Endothelial cell of umbilical vein (primary cell): ENCODE results near the gene BIRC5. TPM values are rescaled to one million over a fixed set of nuclear protein-coding genes. Genes with fewer than 3 reads are reported as not detected.
A peak's percentile ranks its signal among the peaks of the same experiment; 100 is the strongest.

ENCODE experiments used
- BruUV-seq: library from RNA; stranded (reverse); fragments of 400-500 nt; replicated peaks from 2 replicates; lab custom pipeline; 2021; lab: Mats Ljungman, UMichigan
- CTCF ChIA-PET: fragments of 300-600, 350-600 bp; sonication (Branson Sonifier 250); formaldehyde crosslinking; loops from one replicate; lab custom pipeline; 2021; ENCODE audit warnings: antibody characterized with exemption, inconsistent platforms; lab: Charles Lee
- POLR2A ChIA-PET: fragments of 300-600, 350-600 bp; sonication (Branson Sonifier 250); formaldehyde crosslinking; loops from one replicate; lab custom pipeline; 2021; ENCODE audit warnings: antibody characterized with exemption, inconsistent platforms; lab: Charles Lee
- DNase-seq: peaks from one replicate; pipeline ENCODE4 v3.0.0-alpha.2; 2011; ENCODE audit warnings: low read depth, low spot score
- FAIRE-seq: peaks from 2 replicates; lab custom pipeline; 2011; peaks lifted over from hg19 to GRCh38; lab: Jason Lieb, UNC
- H2AFZ ChIP-seq: 2 replicates; pipeline ENCODE4 v1.6.0; 2012; ENCODE audit warnings: low read depth, low read length, control low read depth, inconsistent platforms
- H3K27ac ChIP-seq: 2 replicates; pipeline ENCODE4 v1.5.1; 2011; ENCODE audit warnings: low read depth, mild to moderate bottlenecking, control low read depth, low read length, moderate library complexity; ENCODE audit not compliant: insufficient read depth
- H3K27me3 ChIP-seq, 2 experiments: 2 replicates each; pipeline versions ENCODE4 v1.6.0 to v1.6.1; 2011; ENCODE audit warnings: low read length in 2 of 2, mixed read lengths in 1 of 2; ENCODE audit not compliant: control insufficient read depth in 2 of 2, insufficient read depth in 2 of 2
- H3K36me3 ChIP-seq, 2 experiments: 2 replicates in 1 of 2; 3 replicates in 1 of 2; pipeline ENCODE4 v1.5.1; 2011; ENCODE audit warnings: low read length in 2 of 2, mild to moderate bottlenecking in 1 of 2, moderate library complexity in 1 of 2; ENCODE audit not compliant: control insufficient read depth in 2 of 2, insufficient read depth in 2 of 2; ENCODE audit errors: extremely low read depth in 1 of 2
- H3K4me1 ChIP-seq: 3 replicates; pipeline ENCODE4 v1.5.1; 2011; ENCODE audit warnings: mild to moderate bottlenecking, low read length; ENCODE audit not compliant: control insufficient read depth, insufficient read depth; ENCODE audit errors: extremely low read depth
- H3K4me2 ChIP-seq: 2 replicates; pipeline ENCODE4 v1.6.1; 2011; ENCODE audit warnings: low read length, control low read depth, mixed read lengths; ENCODE audit not compliant: insufficient read depth
- H3K4me3 ChIP-seq, 3 experiments: fragments of 200-600 bp in 1 of 3; sonication (generic), shearing (Covaris generic) in 1 of 3; replicated peaks in 1 of 3; 2 replicates each; pipeline ENCODE4 v1.5.1; 2011 to 2016; ENCODE audit warnings: control low read depth in 3 of 3, low read length in 3 of 3, mild to moderate bottlenecking in 2 of 3, inconsistent platforms in 1 of 3, low read depth in 1 of 3, moderate library complexity in 1 of 3; ENCODE audit not compliant: insufficient read depth in 1 of 3
- H3K79me2 ChIP-seq: 2 replicates; pipeline ENCODE4 v1.6.0; 2012; ENCODE audit warnings: low read length, inconsistent platforms; ENCODE audit not compliant: control insufficient read depth, insufficient read depth
- H3K9ac ChIP-seq: replicated peaks from 2 replicates; pipeline ENCODE3; 2011; ENCODE audit warnings: low read length, control low read depth; ENCODE audit not compliant: insufficient read depth; ENCODE audit errors: extremely low read depth
- H3K9me1 ChIP-seq: replicated peaks from 3 replicates; pipeline ENCODE4 v1.6.0; 2011; ENCODE audit warnings: mild to moderate bottlenecking, low read length; ENCODE audit not compliant: control insufficient read depth, insufficient read depth; ENCODE audit errors: extremely low read depth
- H3K9me3 ChIP-seq: replicated peaks from 2 replicates; pipeline ENCODE4 v1.5.1; 2012; ENCODE audit warnings: low read length, inconsistent platforms; ENCODE audit not compliant: control insufficient read depth, insufficient read depth
- H4K20me1 ChIP-seq: replicated peaks from 2 replicates; pipeline ENCODE3; 2011; ENCODE audit warnings: mild to moderate bottlenecking, low read length; ENCODE audit not compliant: control insufficient read depth, insufficient read depth; ENCODE audit errors: extremely low read depth
- EZH2 ChIP-seq: IDR thresholded peaks from 2 replicates; pipeline ENCODE4 v1.6.1; 2012; ENCODE audit warnings: borderline replicate concordance, low read depth, mild to moderate bottlenecking, moderate library complexity, low read length, inconsistent platforms; ENCODE audit not compliant: severe bottlenecking
- FOS ChIP-seq: IDR thresholded peaks from 2 replicates; pipeline ENCODE4 v1.6.1; 2011; ENCODE audit warnings: mild to moderate bottlenecking, low read length, moderate library complexity, borderline replicate concordance; ENCODE audit not compliant: insufficient read depth
- GATA2 ChIP-seq: IDR thresholded peaks from 2 replicates; pipeline ENCODE4 v1.7.0; 2011; ENCODE audit warnings: low read depth, mild to moderate bottlenecking, moderate library complexity, mixed read lengths, low read length; ENCODE audit not compliant: insufficient read length, insufficient read depth
- JUN ChIP-seq: IDR thresholded peaks from 2 replicates; pipeline ENCODE4 v1.6.1; 2011; ENCODE audit warnings: borderline replicate concordance, low read depth; ENCODE audit not compliant: insufficient read length, insufficient read depth
- MAX ChIP-seq: IDR thresholded peaks from 2 replicates; pipeline ENCODE4 v1.6.1; 2011; ENCODE audit not compliant: insufficient read depth, insufficient read length
- MYC ChIP-seq: IDR thresholded peaks from one replicate; pipeline ENCODE4 v1.6.1; 2011; ENCODE audit warnings: mild to moderate bottlenecking, low read depth, low read length
- POLR2A ChIP-seq: IDR thresholded peaks from 2 replicates; pipeline ENCODE4 v1.6.1; 2012; ENCODE audit warnings: low read depth, mild to moderate bottlenecking, control low read depth, low read length
- POLR2AphosphoS5 ChIP-seq: IDR thresholded peaks from 2 replicates; pipeline ENCODE4 v1.6.1; 2012; ENCODE audit warnings: low read depth, mild to moderate bottlenecking, control low read depth, low read length, moderate library complexity; ENCODE audit not compliant: insufficient read depth
- dilution Hi-C: fragments of 300-500 bp; cut with MboI; formaldehyde crosslinking; loops from one replicate; pipeline ENCODE4 v1.15.0; 2019; ENCODE audit warnings: low sequenced_read_pairs; ENCODE audit not compliant: extremely low pct_ligation_motif_present
- intact Hi-C: fragments of 100-400 bp; cut with micrococcal nuclease; formaldehyde crosslinking; loops from one replicate; pipeline ENCODE4 v1.10.0; 2022
- polyA plus RNA-seq, 4 experiments: library from polyadenylated mRNA; depleted of rRNA in 3 of 4; stranded (reverse) in 3 of 4; unstranded in 1 of 4; fragments of >200 nt; gene quantifications; 2 replicates each; pipeline versions ENCODE4 v1.2.1 to v1.2.3, GENCODE V29; 2011 to 2012; ENCODE audit warnings: missing spikeins in 1 of 4
- total RNA-seq: library from RNA; stranded (reverse); gene quantifications from 2 replicates; pipeline ENCODE4 v1.2.3, GENCODE V29; 2021
- TF ChIP-seq, protein P1 (sequence below), 2 donors: IDR thresholded peaks; 1 replicate in 1 of 2; 2 replicates in 1 of 2; pipeline ENCODE4 v1.5.1; 2011; ENCODE audit warnings: low read length in 2 of 2, mild to moderate bottlenecking in 2 of 2, moderate library complexity in 2 of 2, control low read depth in 1 of 2, inconsistent platforms in 1 of 2, low read depth in 1 of 2; ENCODE audit not compliant: insufficient read depth in 1 of 2; ENCODE audit errors: extremely low read depth in 1 of 2

The BIRC5 gene
- total and polyA plus RNA-seq, 2 donors (not counting 3 experiments of a cell fraction or from before 2014, with no cell fraction given), result 32.8 to 74.6 TPM

DNA sequence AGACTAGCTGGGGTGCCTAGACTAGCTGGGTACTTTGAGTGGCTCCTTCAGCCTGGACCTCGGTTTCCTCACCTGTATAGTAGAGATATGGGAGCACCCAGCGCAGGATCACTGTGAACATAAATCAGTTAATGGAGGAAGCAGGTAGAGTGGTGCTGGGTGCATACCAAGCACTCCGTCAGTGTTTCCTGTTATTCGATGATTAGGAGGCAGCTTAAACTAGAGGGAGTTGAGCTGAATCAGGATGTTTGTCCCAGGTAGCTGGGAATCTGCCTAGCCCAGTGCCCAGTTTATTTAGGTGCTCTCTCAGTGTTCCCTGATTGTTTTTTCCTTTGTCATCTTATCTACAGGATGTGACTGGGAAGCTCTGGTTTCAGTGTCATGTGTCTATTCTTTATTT lies 9.0 kb downstream of the BIRC5 start:
- ChIA-PET POLR2A (interaction anchor here (1.1 kb wide), 1 partner anchor 48 kb away, joined by 3 read pairs; no protein-coding TSS in a partner anchor), CTCF (interaction anchor here (1.1 to 5.6 kb wide), 3 partner anchors 12 to 138 kb away, joined by 3 to 39 read pairs (median 3); no protein-coding TSS in a partner anchor)
- FAIRE-seq, result peak; percentile 85
- Histone ChIP-seq H2AFZ (peak overlapping the region; percentile 1), H3K9me1 (no peaks in the 10 kb centered on the region), H3K36me3 (no peaks in the 10 kb centered on the region), H3K27ac (peak overlapping the region; percentile 83), H4K20me1 (no peaks in the 10 kb centered on the region), H3K4me1 (peaks cover 31% of the 10 kb centered on the region), H3K79me2 (peaks cover 10% of the 10 kb centered on the region), H3K4me2 (peak overlapping the region; percentile 27), H3K9me3 (no peaks in the 10 kb centered on the region), H3K4me3 (no peak overlapping the region), H3K27me3 (no peaks in the 10 kb centered on the region), H3K9ac (peak overlapping the region; percentile 35)
- dilution Hi-C loops, result no loop called here
- peak; percentile 80 for DNase-seq
- TF ChIP-seq POLR2A (no peak), MYC (no peak), GATA2 (no peak), MAX (no peak), JUN (no peak), POLR2AphosphoS5 (no peak), FOS (no peak), EZH2 (no peak)
- TF ChIP-seq, protein P1, sequence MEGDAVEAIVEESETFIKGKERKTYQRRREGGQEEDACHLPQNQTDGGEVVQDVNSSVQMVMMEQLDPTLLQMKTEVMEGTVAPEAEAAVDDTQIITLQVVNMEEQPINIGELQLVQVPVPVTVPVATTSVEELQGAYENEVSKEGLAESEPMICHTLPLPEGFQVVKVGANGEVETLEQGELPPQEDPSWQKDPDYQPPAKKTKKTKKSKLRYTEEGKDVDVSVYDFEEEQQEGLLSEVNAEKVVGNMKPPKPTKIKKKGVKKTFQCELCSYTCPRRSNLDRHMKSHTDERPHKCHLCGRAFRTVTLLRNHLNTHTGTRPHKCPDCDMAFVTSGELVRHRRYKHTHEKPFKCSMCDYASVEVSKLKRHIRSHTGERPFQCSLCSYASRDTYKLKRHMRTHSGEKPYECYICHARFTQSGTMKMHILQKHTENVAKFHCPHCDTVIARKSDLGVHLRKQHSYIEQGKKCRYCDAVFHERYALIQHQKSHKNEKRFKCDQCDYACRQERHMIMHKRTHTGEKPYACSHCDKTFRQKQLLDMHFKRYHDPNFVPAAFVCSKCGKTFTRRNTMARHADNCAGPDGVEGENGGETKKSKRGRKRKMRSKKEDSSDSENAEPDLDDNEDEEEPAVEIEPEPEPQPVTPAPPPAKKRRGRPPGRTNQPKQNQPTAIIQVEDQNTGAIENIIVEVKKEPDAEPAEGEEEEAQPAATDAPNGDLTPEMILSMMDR (IDR thresholded peaks at IDR 0.05; ENCODE audit: extremely low read depth in 1 of 2, insufficient read depth in 1 of 2, low read depth in 1 of 2, low read length in 2 of 2), result no peak
- no TSS peak for BruUV-seq
- intact Hi-C loops, result no loop called here
